ENCODE results near the gene PAIP2. TPM values are rescaled to one million over a fixed set of nuclear protein-coding genes. Genes with fewer than 3 reads are reported as not detected.

The PAIP2 gene
- total and polyA plus RNA-seq, 10 donors = 73.2 to 119 (median 92.6) TPM

DNA sequence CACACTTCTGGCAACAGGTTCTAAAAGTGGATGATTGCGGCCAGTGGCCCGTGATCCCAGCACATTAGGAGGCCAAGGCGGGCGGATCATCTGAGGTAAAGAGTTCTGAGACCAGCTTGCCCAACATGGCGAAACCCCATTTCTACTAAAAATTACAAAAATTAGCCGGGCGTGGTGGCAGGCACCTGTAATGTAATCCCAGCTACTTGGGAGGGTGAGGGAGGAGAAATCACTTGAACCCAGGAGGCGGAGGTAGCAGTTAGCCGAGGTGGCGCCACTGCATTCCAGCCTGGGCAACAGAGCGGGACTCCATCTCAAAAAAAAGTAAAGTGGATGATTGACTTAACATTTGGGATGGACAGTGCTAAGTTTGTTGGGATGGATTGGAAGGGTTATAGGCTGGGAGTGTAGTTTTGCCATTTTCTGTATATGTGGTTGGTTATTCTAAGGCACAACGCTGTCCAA lies 44.8 kb upstream of the PAIP2 start:
- TF ChIP-seq, protein P1, sequence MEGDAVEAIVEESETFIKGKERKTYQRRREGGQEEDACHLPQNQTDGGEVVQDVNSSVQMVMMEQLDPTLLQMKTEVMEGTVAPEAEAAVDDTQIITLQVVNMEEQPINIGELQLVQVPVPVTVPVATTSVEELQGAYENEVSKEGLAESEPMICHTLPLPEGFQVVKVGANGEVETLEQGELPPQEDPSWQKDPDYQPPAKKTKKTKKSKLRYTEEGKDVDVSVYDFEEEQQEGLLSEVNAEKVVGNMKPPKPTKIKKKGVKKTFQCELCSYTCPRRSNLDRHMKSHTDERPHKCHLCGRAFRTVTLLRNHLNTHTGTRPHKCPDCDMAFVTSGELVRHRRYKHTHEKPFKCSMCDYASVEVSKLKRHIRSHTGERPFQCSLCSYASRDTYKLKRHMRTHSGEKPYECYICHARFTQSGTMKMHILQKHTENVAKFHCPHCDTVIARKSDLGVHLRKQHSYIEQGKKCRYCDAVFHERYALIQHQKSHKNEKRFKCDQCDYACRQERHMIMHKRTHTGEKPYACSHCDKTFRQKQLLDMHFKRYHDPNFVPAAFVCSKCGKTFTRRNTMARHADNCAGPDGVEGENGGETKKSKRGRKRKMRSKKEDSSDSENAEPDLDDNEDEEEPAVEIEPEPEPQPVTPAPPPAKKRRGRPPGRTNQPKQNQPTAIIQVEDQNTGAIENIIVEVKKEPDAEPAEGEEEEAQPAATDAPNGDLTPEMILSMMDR (IDR thresholded peaks at IDR 0.05 in 8 of 11, conservative IDR thresholded peaks at IDR 0.05 in 3 of 11) = no peak
- no peak for TF ChIP-seq POLR2A (IDR thresholded peaks at IDR 0.05)
- Histone ChIP-seq H3K27ac (no peak overlapping the region), H3K4me3 (peak overlapping the region in 1 of 8 donors; percentile 17), H3K4me1 (peaks cover 58 to 81% (median 77%) of the 10 kb centered on the region in 6 donors), H3K27me3 (replicated peaks in 1 of 7) (no peaks in the 10 kb centered on the region), H3K9me3 (no peaks in the 10 kb centered on the region), H3K36me3 (no peaks in the 10 kb centered on the region)
- DNase-seq = peak; percentile 62
- WGBS, 5 donors = 82 to 87% (median 85%) methylated on average over 12 of the region's 12 CpGs
- intact Hi-C loops (cut with DNase I; ENCODE audit: low total_unique reads) = loop anchor here (10.0 kb wide), 1 partner anchor 88 kb away; the partner anchor contains the start of genes MZB1 and SLC23A1

DNA sequence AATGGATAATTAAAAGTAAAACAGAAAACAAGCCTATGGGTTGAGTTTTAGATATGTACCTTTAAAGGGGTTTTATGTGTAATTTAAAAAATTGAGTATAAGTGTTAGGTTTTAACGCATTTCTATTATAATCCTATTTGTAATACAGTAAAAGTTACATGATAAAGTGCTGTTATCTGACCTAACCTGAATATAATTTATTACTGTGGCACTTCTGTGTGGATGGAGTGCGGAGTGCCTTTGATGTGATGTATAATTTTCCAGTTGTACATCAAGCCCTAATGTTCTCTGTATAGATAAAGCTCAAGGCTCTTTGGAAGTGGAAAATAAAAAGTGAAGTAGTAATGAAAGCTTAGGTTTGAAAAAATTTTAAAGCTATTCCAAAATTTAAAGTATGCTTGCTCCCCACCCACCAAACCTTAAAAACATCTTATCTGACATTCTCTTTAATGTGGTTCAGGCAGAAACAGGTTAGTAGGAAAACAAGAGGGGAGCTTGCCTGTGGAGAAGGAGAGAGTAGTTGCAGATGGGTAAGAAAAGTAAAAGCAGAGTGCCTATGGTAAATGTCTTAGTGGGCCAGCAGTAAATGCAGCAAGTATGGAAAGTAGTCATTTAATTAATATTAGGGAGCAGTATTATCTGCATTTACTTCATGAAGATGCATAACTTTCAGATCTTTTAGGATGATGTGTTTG lies 44.1 kb upstream of the PAIP2 start:
- intact Hi-C loops (cut with DNase I; ENCODE audit: low total_unique reads) = loop anchor here (10.0 kb wide), 1 partner anchor 87 kb away; the partner anchor contains the start of genes MZB1 and SLC23A1
- H3K27ac ChIP-seq = peak overlapping the region in 1 of 8 donors; percentile 4
- DNase-seq = no peak
- peak overlapping the region in 1 of 8 donors; percentile 22 for H3K4me3 ChIP-seq
- no peaks in the 10 kb centered on the region for H3K27me3 ChIP-seq (replicated peaks in 1 of 7)
- 82 to 87% (median 83%) methylated on average over 2 of the region's 2 CpGs for WGBS, 5 donors
- no peaks in the 10 kb centered on the region for H3K36me3 ChIP-seq
- TF ChIP-seq POLR2AphosphoS5 (IDR thresholded peaks at IDR 0.05) (no peak), POLR2A (IDR thresholded peaks at IDR 0.05) (no peak)
- TF ChIP-seq, protein P1 (IDR thresholded peaks at IDR 0.05 in 8 of 11, conservative IDR thresholded peaks at IDR 0.05 in 3 of 11) = no peak
- peaks cover 65 to 88% (median 84%) of the 10 kb centered on the region in 6 donors for H3K4me1 ChIP-seq
- H3K9me3 ChIP-seq = no peaks in the 10 kb centered on the region

DNA sequence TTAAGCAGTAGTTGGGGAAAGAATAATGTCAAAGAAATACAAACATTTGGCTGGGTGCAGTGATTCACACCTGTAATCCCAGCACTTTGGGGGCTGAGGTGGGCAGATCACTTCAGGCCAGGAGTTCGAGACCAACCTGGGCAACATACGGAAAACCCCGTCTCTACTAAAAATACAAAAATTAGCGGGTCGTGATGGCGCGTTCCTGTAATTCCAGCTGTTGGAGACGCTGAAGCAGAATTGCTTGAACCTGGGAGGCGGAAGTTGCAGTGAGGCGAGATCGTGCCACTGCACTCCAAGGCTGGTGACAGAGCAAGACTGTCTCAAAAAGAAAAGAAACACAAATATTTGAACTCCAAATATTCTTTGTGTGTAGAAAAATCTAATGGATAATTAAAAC lies 43.4 kb upstream of the PAIP2 start:
- peak overlapping the region in 1 of 8 donors; percentile 4 for H3K27ac ChIP-seq
- peaks cover 67 to 88% (median 85%) of the 10 kb centered on the region in 6 donors for H3K4me1 ChIP-seq
- peak; percentile 45 for DNase-seq
- H3K4me3 ChIP-seq = peak overlapping the region in 1 of 8 donors; percentile 22
- H3K9me3 ChIP-seq = no peaks in the 10 kb centered on the region
- intact Hi-C loops (cut with DNase I; ENCODE audit: low total_unique reads) = loop anchor here (10.0 kb wide), 1 partner anchor 87 kb away; the partner anchor contains the start of genes MZB1 and SLC23A1
- no peaks in the 10 kb centered on the region for H3K36me3 ChIP-seq
- no peaks in the 10 kb centered on the region for H3K27me3 ChIP-seq (replicated peaks in 1 of 7)
- WGBS, 5 donors = 52 to 70% (median 60%) methylated on average over 11 of the region's 11 CpGs
- no peak for TF ChIP-seq POLR2AphosphoS5 (IDR thresholded peaks at IDR 0.05)
- TF ChIP-seq, protein P1 (IDR thresholded peaks at IDR 0.05 in 8 of 11, conservative IDR thresholded peaks at IDR 0.05 in 3 of 11) = no peak

DNA sequence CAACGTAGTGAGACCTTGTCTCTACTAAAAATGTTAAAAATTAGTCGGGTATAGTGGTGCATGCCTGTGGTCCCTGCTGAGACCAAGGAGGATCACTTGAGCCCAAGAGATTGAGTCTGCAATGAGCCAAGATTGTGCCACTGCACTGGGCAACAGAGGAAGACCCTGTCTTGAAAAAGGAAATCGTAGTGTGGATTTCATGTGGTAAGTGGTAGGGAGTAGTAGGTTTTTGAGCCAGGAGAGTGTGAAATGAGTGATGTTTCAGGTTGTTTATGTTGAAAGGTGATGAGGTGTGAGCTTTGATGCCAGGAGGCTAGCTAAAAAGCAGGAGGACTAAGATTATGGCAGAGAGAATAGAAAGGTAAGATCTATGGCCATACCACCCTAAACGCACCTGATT lies 42.2 kb upstream of the PAIP2 start:
- H3K9me3 ChIP-seq = no peaks in the 10 kb centered on the region
- no peak for TF ChIP-seq POLR2A (IDR thresholded peaks at IDR 0.05)
- TF ChIP-seq, protein P1 (IDR thresholded peaks at IDR 0.05 in 8 of 11, conservative IDR thresholded peaks at IDR 0.05 in 3 of 11) = no peak
- no peak for TF ChIP-seq POLR2AphosphoS5 (IDR thresholded peaks at IDR 0.05)
- intact Hi-C loops (cut with DNase I; ENCODE audit: low total_unique reads) = loop anchor here (10.0 kb wide), 1 partner anchor 85 kb away; the partner anchor contains the start of genes MZB1 and SLC23A1
- H3K4me3 ChIP-seq = peak overlapping the region in 1 of 8 donors; percentile 22
- H3K36me3 ChIP-seq = no peaks in the 10 kb centered on the region
- H3K27me3 ChIP-seq (replicated peaks in 1 of 7) = no peaks in the 10 kb centered on the region
- WGBS, 5 donors = 31 to 48% (median 40%) methylated on average over 4 of the region's 4 CpGs
- DNase-seq = no peak
- H3K4me1 ChIP-seq = peaks cover 79 to 99% (median 98%) of the 10 kb centered on the region in 6 donors
- H3K27ac ChIP-seq = peak overlapping the region in 3 of 8 donors; percentile 2 to 28 (median 21)
